Stimulated activated CD4-positive, alpha-beta T cell treated with anti-CD3 and anti-CD28 coated beads, Interleukin-12 subunit alpha, Interleukin-12 subunit beta, amount 100 ng/mL, for 48 hours (primary cell): ENCODE results near the gene NDST1.

Source experiments
- DNase-seq, 3 donors: peaks; one replicate each; pipeline ENCODE4 v3.0.0-alpha.2; 2020; ENCODE audit warnings: low read depth in 2 of 3, low spot score in 1 of 3

The NDST1 gene

GRCh38 chr5:150488519-150489359 is 19.2 kb upstream of the NDST1 start:
- DNase-seq = no peak

- no peak for DNase-seq
Observed at GRCh38 chr5:150489360-150490295, 18.3 kb upstream of the NDST1 start.

- no peak for DNase-seq
Observed at GRCh38 chr5:150490296-150490669, 17.6 kb upstream of the NDST1 start.

GRCh38 chr5:150490754-150491153 is 17.2 kb upstream of the NDST1 start:
- DNase-seq = no peak

GRCh38 chr5:150491876-150492275 is 16.1 kb upstream of the NDST1 start:
- DNase-seq = no peak

GRCh38 chr5:150492621-150493020 is 15.3 kb upstream of the NDST1 start:
- DNase-seq = no peak

- DNase-seq = no peak
Observed at GRCh38 chr5:150496098-150496497, 11.8 kb upstream of the NDST1 start.

- no peak for DNase-seq
Observed at GRCh38 chr5:150496534-150496933, 11.4 kb upstream of the NDST1 start.

- no peak for DNase-seq
Observed at GRCh38 chr5:150497274-150497988, 10.5 kb upstream of the NDST1 start.

GRCh38 chr5:150497989-150498317 is 10.0 kb upstream of the NDST1 start:
- no peak for DNase-seq

GRCh38 chr5:150498501-150498900 is 9.4 kb upstream of the NDST1 start:
- no peak for DNase-seq

- no peak for DNase-seq
Observed at GRCh38 chr5:150498971-150499370, 9.0 kb upstream of the NDST1 start.

GRCh38 chr5:150499437-150499956 is 8.4 kb upstream of the NDST1 start:
- no peak for DNase-seq

GRCh38 chr5:150500328-150500841 is 7.5 kb upstream of the NDST1 start:
- no peak for DNase-seq

GRCh38 chr5:150500905-150501304 is 7.0 kb upstream of the NDST1 start:
- no peak for DNase-seq

- DNase-seq = no peak
Observed at GRCh38 chr5:150502106-150502505, 5.8 kb upstream of the NDST1 start.

- no peak for DNase-seq
Observed at GRCh38 chr5:150502847-150503246, 5.1 kb upstream of the NDST1 start.

- DNase-seq = no peak
Observed at GRCh38 chr5:150503386-150503785, 4.5 kb upstream of the NDST1 start.

GRCh38 chr5:150503977-150504620 is 3.8 kb upstream of the NDST1 start:
- no peak for DNase-seq

- no peak for DNase-seq
Observed at GRCh38 chr5:150505041-150505511, 2.9 kb upstream of the NDST1 start.

GRCh38 chr5:150505816-150506215 is 2.1 kb upstream of the NDST1 start:
- DNase-seq = no peak
